Smooth muscle cell (in vitro differentiated cells): ENCODE results near the gene SOSTDC1. TPM values are rescaled to one million over a fixed set of nuclear protein-coding genes. Genes with fewer than 3 reads are reported as not detected.

Experiments
- DNase-seq: peaks from one replicate; lab custom pipeline; 2025; ENCODE audit not compliant: unreplicated experiment; lab: John Stamatoyannopoulos, UW
- H2AFZ ChIP-seq: fragments of 200-600 bp; sonication (generic); 2 replicates; pipeline ENCODE4 v1.6.0; 2016; ENCODE audit warnings: antibody characterized with exemption, low read depth, mild to moderate bottlenecking
- H3F3A ChIP-seq: fragments of 200-600 bp; sonication (generic); 2 replicates; pipeline ENCODE4 v1.6.0; 2017; ENCODE audit warnings: antibody characterized with exemption, low read depth
- H3K27ac ChIP-seq: fragments of 200-600 bp; sonication (generic); 2 replicates; pipeline ENCODE4 v1.5.1; 2016; ENCODE audit warnings: low read depth, mild to moderate bottlenecking
- H3K27me3 ChIP-seq: fragments of 200-600 bp; sonication (generic); 2 replicates; pipeline ENCODE4 v1.6.1; 2016; ENCODE audit warnings: low read depth, mild to moderate bottlenecking
- H3K36me3 ChIP-seq: fragments of 200-600 bp; sonication (generic); 2 replicates; pipeline ENCODE4 v1.5.1; 2016; ENCODE audit warnings: low read depth
- H3K4me1 ChIP-seq: fragments of 200-600 bp; sonication (generic); 2 replicates; pipeline ENCODE4 v1.5.1; 2016; ENCODE audit warnings: low read depth
- H3K4me2 ChIP-seq: fragments of 200-600 bp; sonication (generic); 2 replicates; pipeline ENCODE4 v1.6.0; 2016; ENCODE audit warnings: mild to moderate bottlenecking
- H3K4me3 ChIP-seq: fragments of 200-600 bp; sonication (generic); 2 replicates; pipeline ENCODE4 v1.5.1; 2016; ENCODE audit warnings: mild to moderate bottlenecking
- H3K79me2 ChIP-seq: fragments of 200-600 bp; sonication (generic); 2 replicates; pipeline ENCODE4 v1.6.0; 2016; ENCODE audit warnings: low read depth, mild to moderate bottlenecking
- H3K9ac ChIP-seq: fragments of 200-600 bp; sonication (generic); 2 replicates; pipeline ENCODE4 v1.6.0; 2016; ENCODE audit warnings: low read depth
- H3K9me3 ChIP-seq: fragments of 200-600 bp; sonication (generic); replicated peaks from 2 replicates; pipeline ENCODE4 v1.5.1; 2016; ENCODE audit warnings: low read depth
- H4K20me1 ChIP-seq: fragments of 200-600 bp; sonication (generic); 2 replicates; pipeline ENCODE4 v1.6.0; 2016; ENCODE audit warnings: low read depth
- whole genome bisulfite sequencing: methylation state at CpG from one replicate; pipeline ENCODE4 v1.1.7; 2016; ENCODE audit warnings: low lambda C conversion rate; 5-methylcytosine and 5-hydroxymethylcytosine counted together
- polyA plus RNA-seq: library from polyadenylated mRNA; unstranded; fragments of >200 nt; fragmentation: Nextera tagmentation; extraction: Ambion mirVana; gene quantifications from 2 replicates; pipeline ENCODE4 v1.2.1, GENCODE V29; 2016
- total RNA-seq: library from RNA; depleted of rRNA; stranded (reverse); fragments of >200 nt; gene quantifications from 2 replicates; pipeline ENCODE4 v1.2.3, GENCODE V29; 2014
- TF ChIP-seq, protein P1 (sequence below): fragments of 200-600 bp; sonication (generic); IDR thresholded peaks from 2 replicates; pipeline ENCODE4 v1.5.1; 2017; ENCODE audit warnings: borderline replicate concordance, mild to moderate bottlenecking, antibody characterized with exemption; ENCODE audit not compliant: insufficient read depth, poor library complexity, severe bottlenecking

The SOSTDC1 gene
- total and polyA plus RNA-seq, 2 experiments from 2014 or later, result 0.35 to 0.45 TPM

GRCh38 chr7:16430133-16430532 is 35.4 kb downstream of the SOSTDC1 start:
- WGBS, result 81% methylated on average over 3 of the region's 3 CpGs

DNA sequence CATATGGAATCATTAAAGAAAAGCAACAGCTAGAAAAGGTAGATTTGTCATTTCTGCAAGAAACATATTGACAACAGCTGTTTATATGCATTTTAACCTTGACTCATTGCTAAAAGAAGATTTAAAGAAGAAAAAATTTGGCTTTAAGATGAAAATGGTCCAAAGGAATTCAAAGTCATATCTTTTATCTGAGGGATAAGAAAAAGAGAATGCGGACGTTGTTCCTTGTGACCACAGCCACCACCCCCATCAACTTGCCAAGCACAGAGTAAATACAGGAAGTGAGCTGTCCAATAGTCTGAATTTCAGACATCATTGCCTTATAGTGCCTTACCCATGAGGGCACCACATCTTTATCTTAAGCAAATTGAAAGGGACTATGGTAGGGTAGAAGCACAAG is 36.9 kb downstream of the SOSTDC1 start:
- Histone ChIP-seq H4K20me1 (no peaks in the 10 kb centered on the region), H3K4me3 (no peak overlapping the region), H3K4me1 (peaks cover 5% of the 10 kb centered on the region), H3K4me2 (peak overlapping the region; percentile 43), H3K79me2 (no peaks in the 10 kb centered on the region), H3K27me3 (no peaks in the 10 kb centered on the region), H3K36me3 (no peaks in the 10 kb centered on the region), H3K9ac (no peak overlapping the region), H3K9me3 (no peaks in the 10 kb centered on the region), H2AFZ (no peak overlapping the region), H3K27ac (no peak overlapping the region), H3F3A (no peaks in the 10 kb centered on the region)
- TF ChIP-seq, protein P1, sequence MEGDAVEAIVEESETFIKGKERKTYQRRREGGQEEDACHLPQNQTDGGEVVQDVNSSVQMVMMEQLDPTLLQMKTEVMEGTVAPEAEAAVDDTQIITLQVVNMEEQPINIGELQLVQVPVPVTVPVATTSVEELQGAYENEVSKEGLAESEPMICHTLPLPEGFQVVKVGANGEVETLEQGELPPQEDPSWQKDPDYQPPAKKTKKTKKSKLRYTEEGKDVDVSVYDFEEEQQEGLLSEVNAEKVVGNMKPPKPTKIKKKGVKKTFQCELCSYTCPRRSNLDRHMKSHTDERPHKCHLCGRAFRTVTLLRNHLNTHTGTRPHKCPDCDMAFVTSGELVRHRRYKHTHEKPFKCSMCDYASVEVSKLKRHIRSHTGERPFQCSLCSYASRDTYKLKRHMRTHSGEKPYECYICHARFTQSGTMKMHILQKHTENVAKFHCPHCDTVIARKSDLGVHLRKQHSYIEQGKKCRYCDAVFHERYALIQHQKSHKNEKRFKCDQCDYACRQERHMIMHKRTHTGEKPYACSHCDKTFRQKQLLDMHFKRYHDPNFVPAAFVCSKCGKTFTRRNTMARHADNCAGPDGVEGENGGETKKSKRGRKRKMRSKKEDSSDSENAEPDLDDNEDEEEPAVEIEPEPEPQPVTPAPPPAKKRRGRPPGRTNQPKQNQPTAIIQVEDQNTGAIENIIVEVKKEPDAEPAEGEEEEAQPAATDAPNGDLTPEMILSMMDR, result no peak
- no peak for DNase-seq
- 18% methylated on average over 2 of the region's 2 CpGs for WGBS

More at GRCh38 chr7:16430133-16430532, 35.4 kb downstream of the SOSTDC1 start:
- TF ChIP-seq, protein P1, result no peak
- H3K36me3 ChIP-seq, result no peaks in the 10 kb centered on the region
- no peak for DNase-seq
- H4K20me1 ChIP-seq, result no peaks in the 10 kb centered on the region
- H3K4me3 ChIP-seq, result no peak overlapping the region
- H3F3A ChIP-seq, result no peaks in the 10 kb centered on the region
- H3K27ac ChIP-seq, result no peak overlapping the region
- no peak overlapping the region for H3K4me2 ChIP-seq
- no peaks in the 10 kb centered on the region for H3K79me2 ChIP-seq
- no peaks in the 10 kb centered on the region for H3K9me3 ChIP-seq
- no peak overlapping the region for H2AFZ ChIP-seq
- no peak overlapping the region for H3K9ac ChIP-seq
- H3K27me3 ChIP-seq, result no peaks in the 10 kb centered on the region
- H3K4me1 ChIP-seq, result peaks cover 5% of the 10 kb centered on the region

GRCh38 chr7:16428182-16428581 is 37.4 kb downstream of the SOSTDC1 start:
- H3K4me3 ChIP-seq, result no peak overlapping the region
- DNase-seq, result no peak
- H2AFZ ChIP-seq, result no peak overlapping the region
- TF ChIP-seq, protein P1, result no peak
- no peaks in the 10 kb centered on the region for H3K27me3 ChIP-seq
- no peaks in the 10 kb centered on the region for H3K79me2 ChIP-seq
- H3K4me1 ChIP-seq, result peaks cover 5% of the 10 kb centered on the region
- H4K20me1 ChIP-seq, result no peaks in the 10 kb centered on the region
- no peaks in the 10 kb centered on the region for H3F3A ChIP-seq
- no peaks in the 10 kb centered on the region for H3K36me3 ChIP-seq
- H3K27ac ChIP-seq, result no peak overlapping the region
- H3K9me3 ChIP-seq, result no peaks in the 10 kb centered on the region
- H3K9ac ChIP-seq, result no peak overlapping the region
- peak overlapping the region; percentile 43 for H3K4me2 ChIP-seq

GRCh38 chr7:16423761-16424160 is 41.8 kb downstream of the SOSTDC1 start:
- no peak overlapping the region for H3K27ac ChIP-seq
- H3K79me2 ChIP-seq, result no peaks in the 10 kb centered on the region
- H3K4me2 ChIP-seq, result no peak overlapping the region
- no peak for DNase-seq
- no peaks in the 10 kb centered on the region for H3K27me3 ChIP-seq
- no peak overlapping the region for H3K9ac ChIP-seq
- no peaks in the 10 kb centered on the region for H3K36me3 ChIP-seq
- 44% methylated on average over 1 of the region's 1 CpG for WGBS
- no peak overlapping the region for H3K4me3 ChIP-seq
- H3F3A ChIP-seq, result no peaks in the 10 kb centered on the region
- no peaks in the 10 kb centered on the region for H3K9me3 ChIP-seq
- no peak overlapping the region for H2AFZ ChIP-seq
- TF ChIP-seq, protein P1, result no peak
- H4K20me1 ChIP-seq, result no peaks in the 10 kb centered on the region
- H3K4me1 ChIP-seq, result peaks cover 11% of the 10 kb centered on the region
